OCI-LY3 (cell line): Measurements from ENCODE around the gene ESRP2.
A peak's percentile ranks its signal among the peaks of the same experiment; 100 is the strongest.

ENCODE experiments used
- H2AFZ ChIP-seq: fragments of 200-600, 300-600 bp; shearing (Covaris generic); 2 replicates; pipeline ENCODE4 v1.6.0; 2014; ENCODE audit warnings: antibody characterized with exemption, low read depth, low read length
- H3K27ac ChIP-seq: fragments of 200-600, 300-600 bp; sonication (generic); 2 replicates; pipeline ENCODE4 v1.5.1; 2014; ENCODE audit warnings: mild to moderate bottlenecking, low read length, moderate library complexity, mixed read lengths
- H3K27me3 ChIP-seq: fragments of 200-600, 300-600 bp; sonication (generic); 2 replicates; pipeline ENCODE4 v1.6.1; 2014; ENCODE audit warnings: low read depth, low read length, mixed read lengths
- H3K36me3 ChIP-seq: fragments of 200-600, 300-600 bp; sonication (generic); replicated peaks from 2 replicates; pipeline ENCODE3; 2014; ENCODE audit warnings: low read depth, low read length, mixed read lengths
- H3K4me1 ChIP-seq: fragments of 300-600, 200-600 bp; sonication (generic); 2 replicates; pipeline ENCODE4 v1.6.1; 2014; ENCODE audit warnings: low read length, mixed read lengths
- H3K4me2 ChIP-seq: fragments of 200-600, 300-600 bp; sonication (generic); 2 replicates; pipeline ENCODE4 v1.6.1; 2014; ENCODE audit warnings: low read length, mixed read lengths
- H3K4me3 ChIP-seq: fragments of 300-600, 200-600 bp; sonication (generic); 2 replicates; pipeline ENCODE4 v1.5.1; 2014; ENCODE audit warnings: antibody characterized with exemption, mild to moderate bottlenecking, low read length, moderate library complexity
- H3K79me2 ChIP-seq: fragments of 300-600, 200-600 bp; shearing (Covaris generic); 2 replicates; pipeline ENCODE4 v1.6.1; 2014; ENCODE audit warnings: mild to moderate bottlenecking, low read length, mixed read lengths
- H3K9ac ChIP-seq: fragments of 300-600, 200-600 bp; shearing (Covaris generic); 2 replicates; pipeline ENCODE4 v1.6.0; 2014; ENCODE audit warnings: mild to moderate bottlenecking, low read length, moderate library complexity
- H3K9me3 ChIP-seq: fragments of 200-600, 300-600 bp; shearing (Covaris generic); 2 replicates; pipeline ENCODE4 v1.6.1; 2014; ENCODE audit warnings: low read length, mixed read lengths; ENCODE audit not compliant: insufficient read depth
- H4K20me1 ChIP-seq: fragments of 200-600, 300-600 bp; sonication (generic); 2 replicates; pipeline ENCODE4 v1.6.1; 2016; ENCODE audit warnings: low read length, mixed read lengths; ENCODE audit not compliant: insufficient read depth
- CTCF ChIP-seq: fragments of 200-600, 300-600 bp; sonication (generic); IDR thresholded peaks from 2 replicates; pipeline ENCODE4 v1.5.1; 2014; ENCODE audit warnings: antibody characterized with exemption, low read length, low read depth
- EZH2phosphoT487 ChIP-seq: fragments of 200-600 bp; shearing (Covaris generic); IDR thresholded peaks from 2 replicates; pipeline ENCODE4 v1.6.1; 2018; ENCODE audit warnings: antibody characterized with exemption, mixed run types, low read depth

Gene ESRP2

GRCh38 chr16:68247400-68247799 lies 11.5 kb upstream of the ESRP2 start:
- no peak overlapping the region for H3K4me3 ChIP-seq
- no peaks in the 10 kb centered on the region for H3K36me3 ChIP-seq
- no peaks in the 10 kb centered on the region for H3K79me2 ChIP-seq
- no peaks in the 10 kb centered on the region for H3K9me3 ChIP-seq
- H4K20me1 ChIP-seq, result no peaks in the 10 kb centered on the region
- no peaks in the 10 kb centered on the region for H3K27me3 ChIP-seq
- H3K9ac ChIP-seq, result no peak overlapping the region
- TF ChIP-seq EZH2phosphoT487, result no peak
- no peak for TF ChIP-seq CTCF
- no peak overlapping the region for H2AFZ ChIP-seq
- H3K4me2 ChIP-seq, result no peak overlapping the region
- no peak overlapping the region for H3K27ac ChIP-seq
- H3K4me1 ChIP-seq, result peaks cover 12% of the 10 kb centered on the region; the same call in 1 of the 2 replicates

- Histone ChIP-seq H3K79me2 (no peaks in the 10 kb centered on the region), H3K27ac (no peak overlapping the region), H4K20me1 (no peaks in the 10 kb centered on the region), H2AFZ (no peak overlapping the region), H3K9me3 (no peaks in the 10 kb centered on the region), H3K4me3 (no peak overlapping the region), H3K36me3 (no peaks in the 10 kb centered on the region), H3K9ac (no peak overlapping the region), H3K27me3 (no peaks in the 10 kb centered on the region), H3K4me1 (peaks cover 12% of the 10 kb centered on the region; the same call in 1 of the 2 replicates), H3K4me2 (no peak overlapping the region)
- TF ChIP-seq EZH2phosphoT487 (no peak), CTCF (no peak)
Observed at GRCh38 chr16:68246666-68247065, 10.7 kb upstream of the ESRP2 start.

- no peak overlapping the region for H2AFZ ChIP-seq
- peaks cover 12% of the 10 kb centered on the region; the same call in 1 of the 2 replicates for H3K4me1 ChIP-seq
- H3K36me3 ChIP-seq, result no peaks in the 10 kb centered on the region
- no peaks in the 10 kb centered on the region for H4K20me1 ChIP-seq
- no peaks in the 10 kb centered on the region for H3K79me2 ChIP-seq
- TF ChIP-seq CTCF, result no peak
- TF ChIP-seq EZH2phosphoT487, result no peak
- peak overlapping the region; percentile 95; the same call in 1 of the 2 replicates for H3K4me3 ChIP-seq
- peak overlapping the region; percentile 88 for H3K4me2 ChIP-seq
- no peaks in the 10 kb centered on the region for H3K9me3 ChIP-seq
- H3K9ac ChIP-seq, result no peak overlapping the region
- H3K27ac ChIP-seq, result no peak overlapping the region
- no peaks in the 10 kb centered on the region for H3K27me3 ChIP-seq
Observed at GRCh38 chr16:68246121-68246520, 10.2 kb upstream of the ESRP2 start.

GRCh38 chr16:68244903-68245853 lies 9.3 kb upstream of the ESRP2 start, which contains the start of gene PLA2G15:
PLA2G15 (plus strand) TSS chr16:68245373; CDS start chr16:68245427, 54 bp downstream.
- no peak within 1 kb of the TSS for H3K27ac ChIP-seq
- TF ChIP-seq CTCF, result no peak
- TF ChIP-seq EZH2phosphoT487, result no peak
- H2AFZ ChIP-seq, result peak within 1 kb of the TSS; percentile 91
- H3K79me2 ChIP-seq, result no peaks in the 10 kb centered on the region
- H3K4me1 ChIP-seq, result peaks cover 12% of the 10 kb centered on the region; the same call in 1 of the 2 replicates
- no peaks in the 10 kb centered on the region for H3K36me3 ChIP-seq
- H3K9me3 ChIP-seq, result no peaks in the 10 kb centered on the region
- peak within 1 kb of the TSS; percentile 95 for H3K4me3 ChIP-seq
- H3K9ac ChIP-seq, result peak within 1 kb of the TSS; percentile 77
- H3K27me3 ChIP-seq, result no peaks in the 10 kb centered on the region
- peak within 1 kb of the TSS; percentile 95 for H3K4me2 ChIP-seq
- no peaks in the 10 kb centered on the region for H4K20me1 ChIP-seq
